Stimulated activated CD8-positive, alpha-beta memory T cell treated with anti-CD3 and anti-CD28 coated beads, Interleukin-4, amount 100 ng/mL, for 1 hour (primary cell): ENCODE measurements around the gene SUPT3H.
"Not testable (repeated sequence)": the region's sequence is repeated elsewhere in the genome, so short reads cannot be mapped to it uniquely, and the experiment has no call there.

ENCODE experiments used
- DNase-seq, 2 donors: peaks; one replicate each; pipeline ENCODE4 v3.0.0-alpha.2; 2020; ENCODE audit warnings: low read depth in 2 of 2, low spot score in 1 of 2

SUPT3H gene

GRCh38 chr6:45073771-45074170 lies 304.0 kb downstream of the SUPT3H start:
- no peak for DNase-seq

GRCh38 chr6:45072673-45073072 lies 305.1 kb downstream of the SUPT3H start:
- no peak for DNase-seq

GRCh38 chr6:45072016-45072415 lies 305.7 kb downstream of the SUPT3H start:
- DNase-seq = no peak

GRCh38 chr6:45069091-45069490 lies 308.6 kb downstream of the SUPT3H start:
- DNase-seq = no peak

GRCh38 chr6:45067446-45067845 lies 310.3 kb downstream of the SUPT3H start:
- DNase-seq = not testable (repeated sequence)

- DNase-seq = not testable (repeated sequence)
These were observed 315.1 kb downstream of the SUPT3H start for GRCh38 chr6:45062659-45063058.

GRCh38 chr6:45057711-45058110 lies 320.0 kb downstream of the SUPT3H start:
- no peak for DNase-seq

GRCh38 chr6:45054610-45055009 lies 323.1 kb downstream of the SUPT3H start:
- DNase-seq = no peak

GRCh38 chr6:45052325-45052724 lies 325.4 kb downstream of the SUPT3H start:
- DNase-seq = no peak

- no peak for DNase-seq
These were observed 328.4 kb downstream of the SUPT3H start for GRCh38 chr6:45049188-45049843.

- DNase-seq = no peak
These were observed 330.2 kb downstream of the SUPT3H start for GRCh38 chr6:45047573-45047972.

- DNase-seq = no peak
These were observed 332.5 kb downstream of the SUPT3H start for GRCh38 chr6:45045253-45045601.

GRCh38 chr6:45044510-45045252 lies 333.1 kb downstream of the SUPT3H start:
- DNase-seq = no peak

- no peak for DNase-seq
These were observed 333.6 kb downstream of the SUPT3H start for GRCh38 chr6:45044086-45044485.

GRCh38 chr6:45042673-45043072 lies 335.1 kb downstream of the SUPT3H start:
- not testable (repeated sequence) for DNase-seq

GRCh38 chr6:45038226-45038625 lies 339.5 kb downstream of the SUPT3H start:
- no peak for DNase-seq

GRCh38 chr6:45036103-45036502 lies 341.6 kb downstream of the SUPT3H start:
- no peak for DNase-seq

GRCh38 chr6:45032426-45032825 lies 345.3 kb downstream of the SUPT3H start:
- no peak for DNase-seq

GRCh38 chr6:45031601-45032000 lies 346.1 kb downstream of the SUPT3H start:
- DNase-seq = no peak

GRCh38 chr6:45027126-45027525 lies 350.6 kb downstream of the SUPT3H start:
- no peak for DNase-seq

- no peak for DNase-seq
These were observed 351.7 kb downstream of the SUPT3H start for GRCh38 chr6:45026003-45026516.

- no peak for DNase-seq
These were observed 353.1 kb downstream of the SUPT3H start for GRCh38 chr6:45024610-45025009.

- DNase-seq = no peak
These were observed 356.1 kb downstream of the SUPT3H start for GRCh38 chr6:45021676-45022075.
